HEK293T (cell line): ENCODE results near the gene HSPA12A.

ENCODE experiments used
- CTCF ChIA-PET: fragments of 350-600 bp; formaldehyde crosslinking; extraction: SDS; loops from one replicate; lab custom pipeline; 2021; ENCODE audit warnings: antibody characterized with exemption, inconsistent platforms; lab: Yijun Ruan, JAX
- POLR2A ChIA-PET: fragments of 350-600 bp; formaldehyde crosslinking; extraction: SDS; loops from one replicate; lab custom pipeline; 2020; ENCODE audit warnings: antibody characterized with exemption, inconsistent platforms; lab: Yijun Ruan, JAX
- DNase-seq: peaks from one replicate; pipeline ENCODE4 v3.0.0; 2012; ENCODE audit warnings: mixed read lengths; ENCODE audit errors: extremely low spot score
- ARNT ChIP-seq: fragments of 450-650 bp; IDR thresholded peaks from 2 replicates; pipeline ENCODE4 v1.6.1; 2017; ENCODE audit warnings: mild to moderate bottlenecking
- BHLHE40 ChIP-seq: fragments of 450-650 bp; IDR thresholded peaks from 2 replicates; pipeline ENCODE4 v1.6.1; 2016; ENCODE audit warnings: mild to moderate bottlenecking, moderate library complexity, borderline replicate concordance
- CTBP1 ChIP-seq: fragments of 450-650 bp; IDR thresholded peaks from 2 replicates; pipeline ENCODE4 v1.6.1; 2016; ENCODE audit warnings: borderline replicate concordance
- ELF4 ChIP-seq: fragments of 450-650 bp; IDR thresholded peaks from 2 replicates; pipeline ENCODE4 v1.6.1; 2017; ENCODE audit warnings: antibody characterized with exemption
- FOXA1 ChIP-seq: fragments of 450-650 bp; IDR thresholded peaks from 2 replicates; pipeline ENCODE4 v1.6.1; 2016; ENCODE audit warnings: mild to moderate bottlenecking
- FOXK2 ChIP-seq: fragments of 450-650 bp; IDR thresholded peaks from 2 replicates; pipeline ENCODE4 v1.6.1; 2016; ENCODE audit warnings: mild to moderate bottlenecking
- FOXM1 ChIP-seq: fragments of 450-650 bp; IDR thresholded peaks from 2 replicates; pipeline ENCODE4 v1.6.1; 2017; ENCODE audit warnings: mild to moderate bottlenecking, borderline replicate concordance
- HDGF ChIP-seq: fragments of 450-650 bp; IDR thresholded peaks from 2 replicates; pipeline ENCODE4 v1.6.1; 2017; ENCODE audit warnings: antibody characterized with exemption, borderline replicate concordance
- L3MBTL2 ChIP-seq: fragments of 450-650 bp; conservative IDR thresholded peaks from 2 replicates; pipeline ENCODE4 v1.6.1; 2016; ENCODE audit warnings: mild to moderate bottlenecking
- LEF1 ChIP-seq: fragments of 450-650 bp; IDR thresholded peaks from 2 replicates; pipeline ENCODE4 v1.6.1; 2017; ENCODE audit warnings: mild to moderate bottlenecking, borderline replicate concordance
- NFRKB ChIP-seq: fragments of 450-650 bp; IDR thresholded peaks from 2 replicates; pipeline ENCODE4 v1.6.1; 2016; ENCODE audit warnings: mild to moderate bottlenecking, moderate library complexity
- SP1 ChIP-seq: fragments of 450-650 bp; IDR thresholded peaks from 2 replicates; pipeline ENCODE4 v1.6.1; 2017
- SUZ12 ChIP-seq: fragments of 450-650 bp; IDR thresholded peaks from 2 replicates; pipeline ENCODE4 v1.6.1; 2016; ENCODE audit warnings: mild to moderate bottlenecking
- TARDBP ChIP-seq: fragments of 450-650 bp; IDR thresholded peaks from 2 replicates; pipeline ENCODE4 v1.6.1; 2016
- ZNF384 ChIP-seq: fragments of 450-650 bp; IDR thresholded peaks from 2 replicates; pipeline ENCODE4 v1.6.1; 2016
- TF ChIP-seq, protein P1 (sequence below): fragments of 450-650 bp; IDR thresholded peaks from 2 replicates; pipeline ENCODE4 v1.6.1; 2016

HSPA12A gene

DNA sequence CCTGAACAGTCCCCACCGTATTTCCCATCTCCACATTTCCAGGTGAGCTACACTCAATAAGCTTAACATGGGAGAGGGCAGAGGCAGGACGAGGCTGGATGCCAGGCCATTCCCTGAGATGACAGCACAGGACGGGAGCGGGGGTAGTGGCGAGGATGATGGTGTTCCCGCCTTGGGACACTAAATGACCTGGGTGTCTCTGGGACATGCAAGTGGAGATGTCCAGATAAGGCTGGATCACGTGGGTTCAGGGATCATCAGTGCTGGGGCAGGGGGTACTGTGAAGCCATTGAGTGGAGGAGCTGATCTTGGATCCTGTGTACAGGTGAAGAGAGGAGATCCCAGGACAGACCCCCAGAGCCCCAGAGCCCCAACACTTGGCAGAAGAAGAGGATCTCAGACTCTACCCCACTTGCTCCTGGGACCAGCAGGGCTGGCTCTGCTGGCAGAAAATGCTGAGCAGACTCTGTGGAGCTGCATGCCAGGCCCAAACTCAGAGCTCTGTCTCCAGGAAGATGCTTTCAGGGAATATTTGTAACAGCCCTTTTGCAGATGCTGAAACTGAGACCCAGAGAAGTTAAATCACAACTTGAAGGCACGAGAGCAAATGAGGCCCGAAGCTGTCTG is 29.7 kb upstream of the HSPA12A start:
- ChIA-PET POLR2A (no interaction called here), CTCF (no interaction called here)
- no peak for DNase-seq
- TF ChIP-seq ARNT (no peak), LEF1 (no peak), CTBP1 (no peak), NFRKB (no peak), FOXA1 (no peak), ZNF384 (no peak), FOXM1 (no peak), HDGF (no peak), L3MBTL2 (no peak), FOXK2 (no peak)
- TF ChIP-seq, protein P1, sequence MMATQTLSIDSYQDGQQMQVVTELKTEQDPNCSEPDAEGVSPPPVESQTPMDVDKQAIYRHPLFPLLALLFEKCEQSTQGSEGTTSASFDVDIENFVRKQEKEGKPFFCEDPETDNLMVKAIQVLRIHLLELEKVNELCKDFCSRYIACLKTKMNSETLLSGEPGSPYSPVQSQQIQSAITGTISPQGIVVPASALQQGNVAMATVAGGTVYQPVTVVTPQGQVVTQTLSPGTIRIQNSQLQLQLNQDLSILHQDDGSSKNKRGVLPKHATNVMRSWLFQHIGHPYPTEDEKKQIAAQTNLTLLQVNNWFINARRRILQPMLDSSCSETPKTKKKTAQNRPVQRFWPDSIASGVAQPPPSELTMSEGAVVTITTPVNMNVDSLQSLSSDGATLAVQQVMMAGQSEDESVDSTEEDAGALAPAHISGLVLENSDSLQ = no peak

DNA sequence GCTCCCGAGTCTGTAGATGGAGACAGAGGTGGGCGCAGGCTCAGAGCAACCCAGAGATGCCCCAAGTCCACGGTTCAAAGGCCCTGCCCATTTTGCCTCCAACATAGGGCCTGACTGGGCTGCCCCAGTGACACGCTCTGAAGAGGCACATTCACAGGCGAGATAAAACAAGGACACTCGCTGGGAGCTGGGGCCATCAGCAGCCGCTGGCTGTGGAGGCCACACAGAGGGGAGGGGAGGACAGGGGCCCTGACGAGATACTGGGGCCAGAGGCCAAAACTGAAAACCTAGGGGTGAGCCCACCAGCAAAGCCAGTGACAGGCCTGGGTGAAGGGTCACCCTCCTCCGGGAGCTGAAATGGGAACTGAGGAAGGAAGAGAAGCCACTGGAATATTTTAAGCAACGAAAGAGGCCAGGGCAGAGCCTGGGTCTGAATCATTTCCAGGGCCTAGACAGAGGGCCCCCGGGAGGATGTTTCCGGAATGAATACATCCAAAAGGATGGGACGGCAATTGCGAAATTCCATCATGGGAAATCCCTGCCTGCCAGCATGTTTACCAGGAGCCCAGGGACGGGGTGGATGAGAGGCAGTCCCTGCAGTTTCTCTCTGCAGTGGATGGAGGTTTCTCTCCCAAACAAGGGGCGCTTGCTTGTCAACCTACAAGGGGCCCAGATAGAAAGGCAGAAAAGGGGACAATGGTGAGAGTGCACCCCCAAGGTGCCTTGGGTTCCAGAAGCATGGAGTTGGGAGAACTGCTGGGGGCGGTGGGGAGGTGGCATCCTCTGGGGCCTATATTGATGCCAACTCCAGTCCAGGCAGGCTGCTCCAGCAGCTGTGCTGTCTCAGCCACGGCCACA is 29.0 kb upstream of the HSPA12A start:
- ChIA-PET POLR2A (no interaction called here), CTCF (no interaction called here)
- no peak for DNase-seq

DNA sequence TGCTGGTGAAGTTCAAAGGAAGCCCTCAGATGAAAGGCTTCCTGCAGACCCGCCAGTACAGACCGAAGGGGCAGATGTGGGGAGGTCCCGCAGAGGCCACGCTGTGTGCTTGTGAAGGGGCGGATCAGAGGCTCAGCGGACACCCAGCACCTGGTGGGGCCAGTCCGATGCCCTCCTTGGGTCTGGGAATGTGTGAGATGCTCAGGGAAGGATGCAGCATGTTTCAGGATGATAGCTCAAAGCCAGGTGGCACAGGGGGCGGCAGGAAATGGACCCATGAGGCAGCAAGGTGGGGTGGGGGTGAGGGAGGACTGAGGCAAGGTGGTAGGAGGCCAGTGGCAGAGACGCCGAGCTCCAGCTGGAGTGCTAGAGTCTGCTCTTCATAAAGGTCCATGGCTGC is 27.9 kb upstream of the HSPA12A start:
- CTCF ChIA-PET = no interaction called here
- POLR2A ChIA-PET = no interaction called here

More for the DNA sequence above, 29.0 kb upstream of the HSPA12A start:
- no peak for TF ChIP-seq SP1
- TF ChIP-seq SUZ12 = no peak
- TF ChIP-seq FOXK2 = no peak
- no peak for TF ChIP-seq FOXM1
- TF ChIP-seq HDGF = no peak
- TF ChIP-seq, protein P1 = no peak
- no peak for TF ChIP-seq CTBP1
- TF ChIP-seq ARNT = no peak
- TF ChIP-seq BHLHE40 = no peak
- no peak for TF ChIP-seq NFRKB
- TF ChIP-seq ZNF384 = no peak
- no peak for TF ChIP-seq FOXA1
- TF ChIP-seq ELF4 = no peak

DNA sequence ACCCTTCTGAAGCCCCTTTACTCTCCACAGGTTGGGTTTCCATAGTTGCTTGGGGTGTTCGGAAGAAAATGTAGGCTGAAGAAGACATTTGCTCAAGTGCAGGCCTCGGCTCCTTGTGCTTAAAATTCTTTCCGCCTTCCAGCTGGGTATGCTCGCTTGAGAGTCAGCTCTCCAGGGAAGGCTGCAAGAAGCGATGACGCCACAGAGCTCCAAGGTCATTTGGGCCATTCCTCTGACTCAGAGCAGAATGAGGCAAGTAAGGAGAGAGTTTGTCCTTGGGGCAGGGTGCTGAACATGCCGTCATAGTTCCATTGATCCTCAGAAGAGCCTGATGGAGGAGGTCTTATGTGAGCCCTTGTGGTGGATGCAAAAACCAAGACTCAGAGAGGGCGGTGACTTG is 27.4 kb upstream of the HSPA12A start:
- ChIA-PET POLR2A (interaction anchor here (1.0 kb wide), 1 partner anchor 26 kb away, joined by 3 read pairs; no protein-coding TSS in a partner anchor), CTCF (no interaction called here)
- no peak for DNase-seq
- TF ChIP-seq SP1 (no peak), TARDBP (no peak)

More for the DNA sequence above, 27.9 kb upstream of the HSPA12A start:
- DNase-seq = no peak
- no peak for TF ChIP-seq FOXM1
- no peak for TF ChIP-seq BHLHE40
- TF ChIP-seq, protein P1 = no peak
- TF ChIP-seq FOXA1 = no peak
- no peak for TF ChIP-seq CTBP1
- TF ChIP-seq NFRKB = no peak
- TF ChIP-seq SP1 = no peak

DNA sequence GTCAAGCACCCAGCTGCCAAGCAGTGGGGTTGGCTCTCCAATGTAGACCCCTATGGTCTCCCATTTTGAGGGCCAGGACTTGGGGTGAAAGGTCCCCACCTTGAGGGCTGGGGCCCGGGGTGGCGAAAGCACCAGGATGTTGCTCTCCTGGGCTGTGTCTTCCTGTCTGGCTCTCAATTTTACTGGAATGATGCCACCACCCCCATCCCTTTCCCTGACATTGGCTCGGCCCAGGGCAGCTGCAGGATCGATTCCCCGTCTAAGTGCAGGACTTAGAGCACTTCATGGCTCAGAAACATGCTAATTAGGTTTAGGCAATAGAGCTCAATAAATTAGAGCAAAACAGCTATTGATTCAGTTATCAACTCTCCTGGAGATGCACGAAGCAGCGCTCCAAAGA is 27.0 kb upstream of the HSPA12A start:
- DNase-seq = no peak
- POLR2A ChIA-PET = interaction anchor here (1.0 kb wide), 1 partner anchor 26 kb away, joined by 3 read pairs; no protein-coding TSS in a partner anchor
- no peak for TF ChIP-seq FOXM1
- no peak for TF ChIP-seq SUZ12
- TF ChIP-seq NFRKB = no peak
- TF ChIP-seq LEF1 = no peak
- no peak for TF ChIP-seq HDGF
- TF ChIP-seq ZNF384 = no peak
- TF ChIP-seq ELF4 = no peak
- TF ChIP-seq TARDBP = no peak
- CTCF ChIA-PET = no interaction called here

DNA sequence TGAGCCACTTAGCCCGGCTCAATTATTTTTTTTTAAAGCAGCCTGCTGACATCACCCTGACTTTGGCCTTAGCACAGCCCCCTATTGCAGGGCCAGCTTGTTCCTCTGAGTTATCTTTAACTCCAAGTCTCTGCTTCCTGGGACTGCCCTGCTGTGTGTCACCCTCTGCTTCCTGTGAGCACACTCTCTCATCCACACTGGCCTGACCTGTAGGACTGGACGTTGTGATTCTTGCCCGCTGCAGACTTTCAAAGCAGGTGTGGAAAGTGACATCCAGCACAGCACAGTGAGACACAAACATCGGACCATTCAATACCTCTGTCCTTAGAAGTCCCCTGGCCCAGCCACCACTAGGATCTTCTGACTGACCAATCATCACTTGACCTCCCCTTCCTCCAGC is 26.4 kb upstream of the HSPA12A start:
- CTCF ChIA-PET = no interaction called here

More for the DNA sequence above, 26.4 kb upstream of the HSPA12A start:
- no peak for TF ChIP-seq L3MBTL2
- TF ChIP-seq NFRKB = no peak
- no peak for TF ChIP-seq TARDBP
- no peak for TF ChIP-seq ELF4
- TF ChIP-seq FOXA1 = no peak
- TF ChIP-seq ZNF384 = no peak
- no peak for TF ChIP-seq SP1
- no peak for TF ChIP-seq SUZ12
- TF ChIP-seq CTBP1 = no peak
- TF ChIP-seq FOXK2 = no peak
- no peak for TF ChIP-seq ARNT
- TF ChIP-seq, protein P1 = no peak
- TF ChIP-seq FOXM1 = no peak
- no peak for TF ChIP-seq BHLHE40
- TF ChIP-seq HDGF = no peak
- no peak for TF ChIP-seq LEF1
- DNase-seq = no peak
- POLR2A ChIA-PET = interaction anchor here (1.0 kb wide), 1 partner anchor 25 kb away, joined by 3 read pairs; no protein-coding TSS in a partner anchor
